Activated T-helper 1 cell treated with anti-CD3 and anti-CD28 coated beads, Interleukin-12 subunit alpha, Interleukin-12 subunit beta, Interleukin-2, Interleukin-4 antibody, amounts not matched to agents 30 ng/mL and 10 ng/mL and 1 ng/mL, durations not matched to agents 14 hours and 24 hours and 36 hours (primary cell): ENCODE measurements around the gene SGPP1. TPM values are rescaled to one million over a fixed set of nuclear protein-coding genes. Genes with fewer than 3 reads are reported as not detected.
"Not testable (repeated sequence)": the region's sequence is repeated elsewhere in the genome, so short reads cannot be mapped to it uniquely, and the experiment has no call there.

Experiments
- DNase-seq: peaks from one replicate; pipeline ENCODE4 v3.0.0; 2021; ENCODE audit warnings: low spot score
- H3K27ac Mint-ChIP-seq: one replicate; pipeline ENCODE4 v1.8.0; 2021; ENCODE audit warnings: mild to moderate bottlenecking, mixed read lengths
- H3K27me3 Mint-ChIP-seq: one replicate; pipeline ENCODE4 v1.8.0; 2022; ENCODE audit warnings: mild to moderate bottlenecking, moderate library complexity, mixed read lengths; ENCODE audit not compliant: insufficient read depth
- H3K36me3 Mint-ChIP-seq: one replicate; pipeline ENCODE4 v1.8.0; 2021; ENCODE audit warnings: low read depth, mixed read lengths
- H3K4me1 Mint-ChIP-seq: one replicate; pipeline ENCODE4 v1.8.0; 2021; ENCODE audit warnings: low read depth, mixed read lengths
- H3K4me3 Mint-ChIP-seq: one replicate; pipeline ENCODE4 v1.8.0; 2021; ENCODE audit warnings: mild to moderate bottlenecking, moderate library complexity, mixed read lengths
- H3K9me3 Mint-ChIP-seq: one replicate; pipeline ENCODE4 v1.8.0; 2021; ENCODE audit warnings: mixed read lengths
- intact Hi-C: fragments of 100-400 bp; cut with micrococcal nuclease; formaldehyde crosslinking; loops from one replicate; pipeline ENCODE4 v1.15.1; 2024
- total RNA-seq: library from RNA; stranded (reverse); gene quantifications from 2 replicates; pipeline ENCODE4 v1.2.3, GENCODE V29; 2022

The SGPP1 gene
- total RNA-seq, 1 donor from 2014 or later, result 14.7 TPM

DNA sequence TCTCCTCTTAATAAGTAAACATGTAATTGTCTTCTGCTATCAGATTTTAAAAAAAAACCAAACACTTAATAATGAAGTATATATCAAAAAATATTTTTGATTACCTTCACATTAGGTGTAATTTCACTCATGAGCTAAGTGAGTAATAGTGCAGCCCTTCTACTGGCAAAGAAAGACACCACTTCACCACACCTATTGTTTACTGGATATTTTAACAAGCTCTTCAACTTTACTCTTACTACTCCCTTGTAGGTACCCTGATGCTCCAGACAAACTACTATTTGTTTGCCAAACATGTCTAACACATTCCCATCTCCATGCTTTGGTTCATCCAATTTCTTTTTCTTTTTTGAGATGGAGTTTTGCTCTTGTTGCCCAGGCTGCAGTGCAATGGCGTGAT lies 49.3 kb downstream of the SGPP1 start:
- Mint-ChIP-seq H3K27me3 (no peaks in the 10 kb centered on the region), H3K36me3 (peaks cover 7% of the 10 kb centered on the region), H3K4me3 (no peak overlapping the region), H3K4me1 (peaks cover 5% of the 10 kb centered on the region), H3K9me3 (no peaks in the 10 kb centered on the region), H3K27ac (no peak overlapping the region)
- intact Hi-C loops, result no loop called here
- DNase-seq, result no peak

DNA sequence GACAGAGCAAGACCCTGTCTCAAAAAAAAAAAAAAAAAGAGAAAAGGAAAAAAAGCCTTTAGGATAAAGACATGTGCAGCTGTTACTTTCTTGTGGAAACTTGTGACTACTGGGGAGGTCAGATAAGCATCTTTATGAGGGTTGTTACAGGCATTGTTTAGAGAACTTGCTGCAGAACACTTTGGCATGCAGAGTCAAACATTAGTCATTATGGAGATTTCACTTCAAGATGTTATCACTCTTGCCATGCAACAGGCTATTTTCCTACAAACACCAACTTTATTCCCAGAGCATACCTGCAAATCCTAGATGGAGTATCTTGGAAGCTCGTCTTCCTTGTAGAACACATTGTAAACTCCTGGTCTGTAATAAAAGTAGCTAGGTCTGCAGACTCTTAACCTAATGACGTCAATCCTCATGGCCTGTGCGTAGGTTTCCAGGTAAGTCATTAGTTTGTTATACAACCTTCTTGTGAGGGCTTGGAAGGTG lies 49.9 kb downstream of the SGPP1 start:
- DNase-seq, result no peak
- Mint-ChIP-seq H3K27ac (no peak overlapping the region), H3K27me3 (no peaks in the 10 kb centered on the region), H3K4me1 (peaks cover 5% of the 10 kb centered on the region), H3K9me3 (no peaks in the 10 kb centered on the region), H3K4me3 (no peak overlapping the region), H3K36me3 (peaks cover 4% of the 10 kb centered on the region)
- intact Hi-C loops, result no loop called here

DNA sequence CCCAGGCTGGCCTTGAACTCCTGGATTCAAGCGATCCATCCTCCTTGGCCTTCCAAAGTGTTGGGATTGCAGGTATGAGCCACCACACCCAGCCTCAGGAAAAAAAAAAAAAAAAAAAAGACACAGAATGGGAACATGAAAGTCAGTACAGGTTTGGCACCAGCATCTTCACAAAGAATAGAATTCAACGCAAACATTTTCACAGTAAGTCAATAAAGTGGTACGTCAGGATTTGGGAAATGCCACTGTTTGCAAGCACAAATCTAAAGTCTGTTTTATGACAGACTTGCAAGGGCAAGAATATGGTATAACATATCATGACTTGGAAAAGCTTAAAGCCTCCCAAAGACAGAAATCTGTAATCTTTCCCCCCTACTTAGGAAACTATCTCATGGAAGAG lies 51.2 kb downstream of the SGPP1 start:
- peaks cover 5% of the 10 kb centered on the region for H3K4me1 Mint-ChIP-seq
- H3K27ac Mint-ChIP-seq, result no peak overlapping the region
- no peak overlapping the region for H3K4me3 Mint-ChIP-seq
- intact Hi-C loops, result no loop called here
- DNase-seq, result no peak
- no peaks in the 10 kb centered on the region for H3K9me3 Mint-ChIP-seq
- peaks cover 1% of the 10 kb centered on the region for H3K36me3 Mint-ChIP-seq
- peaks cover 1% of the 10 kb centered on the region for H3K27me3 Mint-ChIP-seq

DNA sequence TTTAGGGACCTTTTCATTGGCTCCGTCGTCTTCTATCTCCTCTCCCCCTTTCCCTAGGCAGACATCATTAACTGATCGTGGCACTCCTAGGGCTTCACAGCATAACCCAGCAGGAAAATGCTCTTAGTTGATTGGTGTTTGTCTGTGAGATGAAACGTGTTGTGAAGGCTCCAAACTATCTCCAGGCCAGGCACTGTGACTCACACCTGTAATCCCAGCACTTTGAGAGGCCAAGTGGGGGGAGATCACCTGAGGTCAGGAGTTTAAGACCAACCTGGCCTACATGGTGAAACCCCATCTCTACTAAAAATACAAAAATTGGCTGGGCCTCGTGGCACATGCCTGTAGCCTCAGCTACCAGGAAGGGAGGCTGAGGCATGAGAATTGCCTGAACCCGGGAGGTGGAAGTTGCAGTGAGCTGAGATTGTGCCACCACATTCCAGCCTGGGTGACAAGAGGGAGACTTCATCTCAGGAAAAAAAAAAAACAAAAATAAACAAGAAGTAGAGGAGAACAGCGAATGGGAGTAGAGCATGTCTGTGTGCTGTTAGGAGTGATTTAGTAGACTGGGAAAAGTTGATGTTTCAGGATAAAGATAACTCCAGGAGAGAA lies 53.9 kb downstream of the SGPP1 start:
- DNase-seq, result no peak
- peaks cover 1% of the 10 kb centered on the region for H3K27me3 Mint-ChIP-seq
- peaks cover 1% of the 10 kb centered on the region for H3K36me3 Mint-ChIP-seq
- intact Hi-C loops, result no loop called here
- H3K9me3 Mint-ChIP-seq, result no peaks in the 10 kb centered on the region
- H3K4me1 Mint-ChIP-seq, result peaks cover 5% of the 10 kb centered on the region
- H3K4me3 Mint-ChIP-seq, result no peak overlapping the region
- H3K27ac Mint-ChIP-seq, result no peak overlapping the region

DNA sequence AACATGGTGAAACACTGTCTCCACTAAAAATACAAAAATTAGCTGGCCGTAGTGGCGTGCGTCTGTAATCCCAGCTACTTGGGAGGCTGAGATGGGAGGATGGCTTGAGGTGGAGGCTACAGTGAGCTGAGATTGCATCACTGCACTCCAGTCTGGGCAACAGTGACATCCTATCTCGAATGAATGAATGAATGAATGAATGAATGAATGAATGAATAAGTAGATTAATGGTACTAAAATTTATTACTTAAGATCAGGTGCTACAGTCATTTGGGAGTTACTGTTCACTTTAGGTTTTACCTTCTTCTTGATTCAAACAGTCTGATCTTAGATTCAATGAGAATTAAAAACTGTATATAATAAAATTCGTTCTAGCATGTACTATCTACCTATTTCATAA lies 54.6 kb downstream of the SGPP1 start:
- H3K27me3 Mint-ChIP-seq, result peaks cover 1% of the 10 kb centered on the region
- no peak overlapping the region for H3K27ac Mint-ChIP-seq
- no peak for DNase-seq
- peaks cover 5% of the 10 kb centered on the region for H3K4me1 Mint-ChIP-seq
- peaks cover 1% of the 10 kb centered on the region for H3K36me3 Mint-ChIP-seq
- intact Hi-C loops, result no loop called here
- H3K9me3 Mint-ChIP-seq, result no peaks in the 10 kb centered on the region
- no peak overlapping the region for H3K4me3 Mint-ChIP-seq

DNA sequence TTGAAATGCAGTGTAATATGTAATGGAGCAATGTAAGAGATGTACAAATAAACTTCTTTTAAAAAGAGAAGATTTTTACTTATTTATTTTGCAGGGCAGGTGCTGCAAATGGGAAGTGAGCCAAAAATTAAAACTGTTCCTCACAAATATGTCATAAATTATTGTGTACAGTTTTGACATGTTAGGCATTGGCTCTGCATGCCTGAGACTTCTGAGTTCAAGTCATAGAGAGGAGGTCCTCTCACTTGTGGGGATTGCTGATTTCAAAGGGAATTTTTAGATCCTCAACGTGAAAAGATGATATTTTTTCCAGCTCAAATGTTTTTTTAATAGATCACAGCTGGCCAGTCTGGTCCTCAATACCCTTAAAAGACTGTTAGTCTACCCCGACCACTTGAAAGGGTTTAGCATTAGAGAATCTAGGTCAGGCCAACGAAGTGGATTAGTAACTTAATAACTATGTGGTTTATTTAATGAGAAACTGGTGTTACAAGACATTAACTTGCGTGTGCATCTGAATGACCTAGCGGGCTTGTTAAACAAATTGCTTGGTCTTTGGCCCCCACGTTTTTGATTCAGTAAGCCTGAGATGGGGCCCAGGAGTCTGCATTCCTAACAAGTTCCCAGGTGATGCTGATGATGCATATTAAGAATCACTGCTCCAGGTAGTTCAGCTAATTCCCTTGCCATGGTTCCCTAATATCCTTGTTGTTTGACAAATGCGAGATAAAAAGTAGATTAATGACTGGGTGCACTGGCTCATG lies 55.3 kb downstream of the SGPP1 start:
- DNase-seq, result no peak
- no peak overlapping the region for H3K4me3 Mint-ChIP-seq
- no peaks in the 10 kb centered on the region for H3K9me3 Mint-ChIP-seq
- intact Hi-C loops, result no loop called here
- H3K27ac Mint-ChIP-seq, result no peak overlapping the region
- no peaks in the 10 kb centered on the region for H3K4me1 Mint-ChIP-seq
- H3K27me3 Mint-ChIP-seq, result peaks cover 1% of the 10 kb centered on the region
- H3K36me3 Mint-ChIP-seq, result peaks cover 1% of the 10 kb centered on the region

DNA sequence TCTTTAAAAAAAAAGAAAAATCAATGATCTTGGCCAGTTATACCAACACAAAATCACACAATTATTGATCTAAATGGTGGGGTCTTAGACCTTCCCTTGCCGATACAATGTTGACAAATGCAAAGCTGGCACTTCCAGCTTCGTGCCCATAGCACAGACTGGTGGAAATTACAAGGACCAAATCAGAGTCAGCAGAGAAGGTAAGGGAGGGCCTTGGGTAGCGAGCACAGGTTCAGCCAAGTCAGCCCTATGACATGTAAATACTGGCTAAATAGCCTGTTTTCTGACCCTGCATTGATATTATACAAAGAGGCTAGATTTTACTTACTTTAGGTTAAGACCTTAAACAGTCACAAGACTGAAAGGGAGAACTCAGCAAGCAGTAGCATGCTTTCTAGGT lies 55.9 kb downstream of the SGPP1 start:
- no peaks in the 10 kb centered on the region for H3K4me1 Mint-ChIP-seq
- H3K36me3 Mint-ChIP-seq, result peaks cover 1% of the 10 kb centered on the region
- no peaks in the 10 kb centered on the region for H3K9me3 Mint-ChIP-seq
- H3K27ac Mint-ChIP-seq, result no peak overlapping the region
- H3K4me3 Mint-ChIP-seq, result no peak overlapping the region
- H3K27me3 Mint-ChIP-seq, result peaks cover 1% of the 10 kb centered on the region
- DNase-seq, result no peak
- intact Hi-C loops, result no loop called here

DNA sequence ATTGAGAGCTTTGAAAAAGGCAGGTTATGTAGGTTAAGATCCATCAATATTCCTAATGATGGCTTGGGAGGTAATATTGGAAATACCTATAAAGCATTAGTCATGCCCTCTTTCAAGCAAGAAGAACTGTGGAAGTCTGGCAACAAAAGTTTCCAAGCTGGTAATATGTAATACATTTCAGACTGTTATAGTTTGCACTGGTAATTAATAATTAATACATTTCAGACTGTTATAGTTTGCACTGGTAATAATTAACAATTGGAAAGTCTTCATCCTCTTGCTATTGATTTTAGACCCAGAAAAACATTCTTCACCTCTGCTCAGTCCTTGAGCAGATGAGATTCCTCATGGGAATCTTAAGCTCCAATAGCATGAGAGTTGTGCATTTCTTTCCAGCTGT lies 57.2 kb downstream of the SGPP1 start:
- intact Hi-C loops, result no loop called here
- Mint-ChIP-seq H3K27me3 (peaks cover 1% of the 10 kb centered on the region), H3K36me3 (no peaks in the 10 kb centered on the region), H3K9me3 (no peaks in the 10 kb centered on the region), H3K27ac (no peak overlapping the region), H3K4me3 (no peak overlapping the region), H3K4me1 (no peaks in the 10 kb centered on the region)
- DNase-seq, result no peak

DNA sequence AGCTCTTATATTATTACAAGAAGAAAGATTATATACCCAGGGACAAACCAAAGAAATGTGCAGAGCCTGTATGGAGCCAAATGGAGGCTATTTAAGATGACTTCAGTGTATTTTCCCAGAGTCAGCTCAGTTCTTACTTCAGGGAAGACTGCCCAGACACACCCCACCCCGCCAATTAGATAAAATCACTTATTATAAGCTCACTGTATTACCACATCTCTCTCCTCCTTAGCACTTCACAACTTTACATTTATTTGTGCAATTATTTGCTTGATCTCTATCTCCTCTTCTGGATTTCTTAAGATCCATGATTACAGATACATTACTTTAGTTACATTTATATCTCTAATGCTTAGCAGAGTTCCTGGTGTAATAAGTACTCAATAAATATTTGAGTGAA lies 61.5 kb downstream of the SGPP1 start:
- no peak overlapping the region for H3K27ac Mint-ChIP-seq
- no peaks in the 10 kb centered on the region for H3K9me3 Mint-ChIP-seq
- H3K4me1 Mint-ChIP-seq, result no peaks in the 10 kb centered on the region
- intact Hi-C loops, result no loop called here
- H3K4me3 Mint-ChIP-seq, result no peak overlapping the region
- DNase-seq, result no peak
- no peaks in the 10 kb centered on the region for H3K36me3 Mint-ChIP-seq
- no peaks in the 10 kb centered on the region for H3K27me3 Mint-ChIP-seq

DNA sequence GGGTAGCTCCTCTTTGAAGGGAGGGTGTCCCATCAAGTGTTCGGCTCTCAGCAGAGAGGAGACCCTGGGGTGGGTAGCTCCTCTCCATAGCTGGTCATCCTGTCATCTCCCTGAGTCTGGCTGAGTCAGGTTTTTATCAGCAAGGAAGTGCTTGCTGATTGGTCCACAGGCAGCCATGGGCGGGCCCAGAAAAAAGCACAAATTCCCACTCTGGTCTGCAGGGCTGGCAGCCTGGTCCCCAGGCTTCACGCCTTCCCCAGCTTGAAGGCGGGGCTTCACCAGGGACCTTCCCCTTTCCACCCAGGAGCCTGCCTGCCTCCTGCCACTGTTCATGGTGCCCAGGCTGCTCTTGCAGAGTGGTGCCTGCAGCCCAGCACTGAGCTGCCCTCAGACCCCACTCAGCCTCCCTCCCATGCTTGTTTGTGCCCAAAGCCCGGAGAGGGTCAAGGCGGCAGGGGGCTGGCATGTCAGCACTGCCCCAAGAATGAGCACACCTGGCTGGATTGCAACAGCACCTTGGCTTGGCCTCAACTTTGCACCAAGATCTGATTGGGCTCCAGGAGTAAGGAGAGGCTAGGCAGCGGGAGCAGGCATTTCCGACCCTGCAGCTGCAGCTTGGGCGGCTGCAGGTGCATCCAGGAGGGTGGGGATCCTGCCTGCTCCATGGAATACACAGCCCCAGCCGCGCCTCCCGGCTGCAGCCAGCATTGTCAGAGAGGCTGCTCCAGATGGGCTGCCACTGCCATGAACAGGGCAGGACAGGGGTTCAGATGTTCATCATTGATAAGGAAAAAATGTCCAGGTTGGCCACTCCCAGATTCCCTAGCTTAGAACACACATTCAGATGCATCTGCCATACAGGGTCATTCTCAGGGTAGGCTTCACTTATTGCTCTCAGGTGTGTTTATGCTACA lies 64.2 kb downstream of the SGPP1 start:
- no peak for DNase-seq
- H3K27me3 Mint-ChIP-seq, result no peaks in the 10 kb centered on the region
- peaks cover 7% of the 10 kb centered on the region for H3K4me1 Mint-ChIP-seq
- no peaks in the 10 kb centered on the region for H3K9me3 Mint-ChIP-seq
- peaks cover 2% of the 10 kb centered on the region for H3K36me3 Mint-ChIP-seq
- intact Hi-C loops, result no loop called here
- H3K4me3 Mint-ChIP-seq, result no peak overlapping the region
- H3K27ac Mint-ChIP-seq, result no peak overlapping the region

DNA sequence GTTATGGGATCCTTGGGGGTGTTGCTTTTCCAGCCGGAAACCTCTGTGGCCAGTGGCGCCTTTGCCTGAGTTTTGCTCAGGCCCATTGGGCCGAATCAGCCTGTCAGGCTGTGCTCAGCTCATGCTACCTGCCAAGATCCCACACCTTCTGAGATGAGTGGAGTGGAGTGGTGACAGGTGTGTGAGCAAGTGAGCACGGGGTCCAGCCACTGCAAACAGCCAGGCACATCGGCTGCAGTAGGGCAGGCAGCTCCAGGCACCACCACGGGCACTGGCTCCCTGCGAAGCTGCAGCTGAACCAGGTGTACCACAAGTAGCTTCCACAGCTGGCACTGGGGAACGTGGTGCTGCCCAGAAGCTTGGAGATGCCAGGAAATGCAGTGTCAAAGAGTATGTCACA lies 65.1 kb downstream of the SGPP1 start:
- Mint-ChIP-seq H3K27me3 (no peaks in the 10 kb centered on the region), H3K9me3 (no peaks in the 10 kb centered on the region), H3K36me3 (peaks cover 2% of the 10 kb centered on the region), H3K4me1 (peaks cover 7% of the 10 kb centered on the region), H3K27ac (no peak overlapping the region), H3K4me3 (no peak overlapping the region)
- intact Hi-C loops, result no loop called here
- DNase-seq, result no peak

DNA sequence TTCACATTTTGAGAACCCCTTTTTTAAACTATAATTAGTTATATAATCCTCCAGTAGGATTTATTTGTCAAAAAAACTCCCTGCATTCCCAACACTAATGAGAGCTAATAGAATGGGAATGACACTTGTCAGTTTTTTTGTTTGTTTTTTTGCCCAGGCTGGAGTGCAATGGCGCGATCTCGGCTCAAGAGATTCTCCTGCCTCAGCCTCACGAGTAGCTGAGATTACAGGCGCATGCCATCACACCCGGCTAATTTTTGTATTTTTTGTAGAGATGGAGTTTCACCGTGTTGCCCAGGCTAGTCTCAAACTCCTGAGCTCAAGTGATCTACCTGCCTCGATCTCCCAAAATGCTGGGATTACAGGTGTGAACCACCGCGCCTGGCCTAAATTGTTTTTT lies 66.0 kb downstream of the SGPP1 start:
- H3K4me3 Mint-ChIP-seq, H3K9me3 Mint-ChIP-seq, H3K27me3 Mint-ChIP-seq, intact Hi-C loops, H3K4me1 Mint-ChIP-seq, DNase-seq, H3K36me3 Mint-ChIP-seq, H3K27ac Mint-ChIP-seq: not testable (repeated sequence)

DNA sequence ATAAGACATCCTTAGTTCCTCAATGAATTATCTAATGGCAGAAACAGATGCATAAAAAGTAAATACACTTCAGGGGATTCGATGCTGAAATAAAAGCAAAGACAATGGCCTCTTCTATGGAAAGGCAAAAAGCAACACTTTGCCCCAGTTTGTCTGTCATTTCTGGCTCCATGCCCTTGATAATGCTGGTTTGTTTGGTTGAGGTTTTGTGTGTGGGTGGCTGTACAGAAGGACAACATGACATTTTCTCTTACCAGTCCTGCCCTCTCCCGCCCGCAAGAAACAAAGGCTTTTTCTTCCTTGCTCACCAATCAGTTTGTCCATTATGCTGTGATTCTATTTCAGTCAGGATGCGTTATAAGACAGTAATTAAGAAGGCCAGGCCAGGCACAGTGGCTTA lies 68.1 kb downstream of the SGPP1 start:
- no peak for DNase-seq
- Mint-ChIP-seq H3K27ac (no peak overlapping the region), H3K36me3 (peaks cover 2% of the 10 kb centered on the region), H3K4me3 (no peak overlapping the region), H3K4me1 (peaks cover 7% of the 10 kb centered on the region), H3K9me3 (no peaks in the 10 kb centered on the region), H3K27me3 (no peaks in the 10 kb centered on the region)
- intact Hi-C loops, result no loop called here
